PC-3 (cell line): Measurements from ENCODE around the gene EIF4A2. TPM values are rescaled to one million over a fixed set of nuclear protein-coding genes. Genes with fewer than 3 reads are reported as not detected.

ENCODE experiments used
- ATAC-seq: fragments of 200-7000 bp; cut with Tn5 transposase; 2 replicates; pipeline ENCODE4 v1.9.1; 2020; ENCODE audit warnings: mild to moderate bottlenecking, moderate library complexity
- BruUV-seq: library from RNA; stranded (reverse); fragments of 400-500 nt; replicated peaks from 2 replicates; lab custom pipeline; 2021; lab: Mats Ljungman, UMichigan
- CTCF ChIA-PET: fragments of 300-600 bp; sonication (Branson Sonifier 250); formaldehyde crosslinking; loops from one replicate; lab custom pipeline; 2022; ENCODE audit warnings: antibody characterized with exemption; lab: Charles Lee
- POLR2A ChIA-PET: fragments of 300-600 bp; sonication (Branson Sonifier 250); formaldehyde crosslinking; loops from one replicate; lab custom pipeline; 2022; ENCODE audit warnings: antibody characterized with exemption; ENCODE audit not compliant: unreplicated experiment; lab: Charles Lee
- DNase-seq: peaks from one replicate; pipeline ENCODE4 v3.0.0-alpha.2; 2015
- H2AFZ ChIP-seq: fragments of 300-600 bp; sonication (generic); 2 replicates; pipeline ENCODE4 v1.6.0; 2016; ENCODE audit warnings: antibody characterized with exemption, low read length
- H3F3A ChIP-seq: fragments of 300-600 bp; sonication (generic); one replicate; pipeline ENCODE4 v1.6.0; 2017; ENCODE audit warnings: antibody characterized with exemption, low read length, control low read depth, mild to moderate bottlenecking; ENCODE audit not compliant: unreplicated experiment
- H3K27ac ChIP-seq: fragments of 300-600 bp; sonication (generic); 2 replicates; pipeline ENCODE4 v1.5.1; 2016; ENCODE audit warnings: mild to moderate bottlenecking, low read length
- H3K27me3 ChIP-seq: fragments of 300-600 bp; sonication (generic); 2 replicates; pipeline ENCODE4 v1.6.1; 2016; ENCODE audit warnings: low read length, mixed read lengths
- H3K36me3 ChIP-seq: fragments of 300-600 bp; sonication (generic); 2 replicates; pipeline ENCODE4 v1.6.1; 2016; ENCODE audit warnings: low read depth, mixed run types, low read length, mixed read lengths
- H3K4me1 ChIP-seq: fragments of 300-600 bp; sonication (generic); 2 replicates; pipeline ENCODE4 v1.5.1; 2016; ENCODE audit warnings: low read length; ENCODE audit not compliant: insufficient read depth
- H3K4me2 ChIP-seq: fragments of 300-600 bp; sonication (generic); 2 replicates; pipeline ENCODE4 v1.6.0; 2016; ENCODE audit warnings: low read length
- H3K4me3 ChIP-seq: fragments of 300-600 bp; sonication (generic); 2 replicates; pipeline ENCODE4 v1.5.1; 2016; ENCODE audit warnings: mild to moderate bottlenecking, low read length, mixed read lengths
- H3K79me2 ChIP-seq: fragments of 300-600 bp; sonication (generic); 2 replicates; pipeline ENCODE4 v1.6.1; 2017; ENCODE audit warnings: low read length, mixed read lengths
- H3K9ac ChIP-seq: fragments of 300-600 bp; sonication (generic); 2 replicates; pipeline ENCODE4 v1.6.0; 2016; ENCODE audit warnings: mild to moderate bottlenecking, low read length
- H3K9me2 ChIP-seq: fragments of 300-600 bp; sonication (generic); replicated peaks from 2 replicates; pipeline ENCODE4 v1.6.1; 2016; ENCODE audit warnings: mixed run types, low read length, mixed read lengths
- H3K9me3 ChIP-seq: fragments of 300-600 bp; sonication (generic); 2 replicates; pipeline ENCODE4 v1.6.1; 2016; ENCODE audit warnings: low read length, mixed read lengths
- H4K20me1 ChIP-seq: fragments of 300-600 bp; sonication (generic); 2 replicates; pipeline ENCODE4 v1.6.1; 2016; ENCODE audit warnings: low read length, mixed read lengths
- EZH2 ChIP-seq: fragments of 300-600 bp; sonication (generic); IDR thresholded peaks from one replicate; pipeline ENCODE4 v1.6.1; 2017; ENCODE audit warnings: antibody characterized with exemption, mild to moderate bottlenecking, low read length; ENCODE audit not compliant: unreplicated experiment
- EZH2phosphoT487 ChIP-seq: fragments of 300-600 bp; sonication (generic); IDR thresholded peaks from 2 replicates; pipeline ENCODE4 v1.6.1; 2018; ENCODE audit warnings: mild to moderate bottlenecking, antibody characterized with exemption, low read length, borderline replicate concordance
- intact Hi-C: fragments of 100-400 bp; cut with micrococcal nuclease; formaldehyde crosslinking; loops from 2 replicates; pipeline ENCODE4 v1.9.0; 2023
- total RNA-seq: library from RNA; depleted of rRNA; stranded (reverse); fragments of >200 nt; gene quantifications from 2 replicates; pipeline ENCODE4 v1.2.3, GENCODE V29; 2014
- TF ChIP-seq, protein P1 (sequence below): fragments of 300-600 bp; sonication (generic); conservative IDR thresholded peaks from 2 replicates; pipeline ENCODE4 v1.5.1; 2017; ENCODE audit warnings: antibody characterized with exemption, low read depth, mild to moderate bottlenecking, low read length

The EIF4A2 gene
- total RNA-seq, 1 experiment from 2014 or later = 233 TPM

DNA sequence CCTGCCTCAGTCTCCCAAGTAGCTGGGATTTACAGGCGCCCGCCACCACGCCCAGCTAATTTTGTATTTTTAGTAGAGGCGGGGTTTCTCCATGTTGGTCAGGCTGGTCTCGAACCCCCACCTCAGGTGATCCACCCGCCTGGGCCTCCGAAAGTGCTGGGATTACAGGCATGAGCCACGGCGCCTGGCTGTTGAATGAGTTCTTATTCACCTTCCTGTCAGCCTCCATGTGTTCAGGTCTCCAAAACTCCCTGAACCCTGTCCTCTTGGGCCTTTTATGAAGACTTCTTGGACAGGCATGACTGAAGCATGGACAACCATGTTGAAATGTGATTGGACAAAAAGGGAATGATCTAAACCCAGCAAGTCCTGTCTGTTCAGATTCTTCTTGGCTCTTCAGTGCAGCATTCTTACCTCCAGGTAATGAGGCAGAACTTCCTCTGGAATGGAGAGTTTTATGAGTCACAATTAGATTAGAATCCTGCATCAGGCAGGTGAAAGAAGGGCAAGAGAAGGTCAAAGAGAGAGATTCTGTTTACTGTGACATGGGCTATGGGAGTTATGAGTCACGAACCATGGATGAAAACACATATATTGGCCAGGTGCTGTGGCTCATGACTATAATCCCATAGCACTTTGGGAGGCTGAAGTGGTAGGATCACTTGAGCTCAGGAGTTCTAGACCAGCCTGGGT, 23.1 kb upstream of the EIF4A2 start:
- Histone ChIP-seq H3K27me3 (no peaks in the 10 kb centered on the region), H3K27ac (peak overlapping the region; percentile 59), H3K9me3 (no peaks in the 10 kb centered on the region), H3K4me1 (peaks cover 6% of the 10 kb centered on the region; the same call in 1 of the 2 replicates), H3K36me3 (no peaks in the 10 kb centered on the region), H3K4me3 (no peak overlapping the region), H3K79me2 (no peaks in the 10 kb centered on the region), H3F3A (no peaks in the 10 kb centered on the region), H4K20me1 (no peaks in the 10 kb centered on the region), H3K9me2 (no peaks in the 10 kb centered on the region), H2AFZ (no peak overlapping the region), H3K4me2 (no peak overlapping the region), H3K9ac (no peak overlapping the region)
- no TSS peak for BruUV-seq
- ChIA-PET POLR2A (no interaction called here), CTCF (no interaction called here)
- peak; percentile 74 for ATAC-seq
- peak; percentile 94 for DNase-seq
- intact Hi-C loops = no loop called here
- TF ChIP-seq EZH2 (no peak), EZH2phosphoT487 (no peak)
- TF ChIP-seq, protein P1, sequence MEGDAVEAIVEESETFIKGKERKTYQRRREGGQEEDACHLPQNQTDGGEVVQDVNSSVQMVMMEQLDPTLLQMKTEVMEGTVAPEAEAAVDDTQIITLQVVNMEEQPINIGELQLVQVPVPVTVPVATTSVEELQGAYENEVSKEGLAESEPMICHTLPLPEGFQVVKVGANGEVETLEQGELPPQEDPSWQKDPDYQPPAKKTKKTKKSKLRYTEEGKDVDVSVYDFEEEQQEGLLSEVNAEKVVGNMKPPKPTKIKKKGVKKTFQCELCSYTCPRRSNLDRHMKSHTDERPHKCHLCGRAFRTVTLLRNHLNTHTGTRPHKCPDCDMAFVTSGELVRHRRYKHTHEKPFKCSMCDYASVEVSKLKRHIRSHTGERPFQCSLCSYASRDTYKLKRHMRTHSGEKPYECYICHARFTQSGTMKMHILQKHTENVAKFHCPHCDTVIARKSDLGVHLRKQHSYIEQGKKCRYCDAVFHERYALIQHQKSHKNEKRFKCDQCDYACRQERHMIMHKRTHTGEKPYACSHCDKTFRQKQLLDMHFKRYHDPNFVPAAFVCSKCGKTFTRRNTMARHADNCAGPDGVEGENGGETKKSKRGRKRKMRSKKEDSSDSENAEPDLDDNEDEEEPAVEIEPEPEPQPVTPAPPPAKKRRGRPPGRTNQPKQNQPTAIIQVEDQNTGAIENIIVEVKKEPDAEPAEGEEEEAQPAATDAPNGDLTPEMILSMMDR = no peak

DNA sequence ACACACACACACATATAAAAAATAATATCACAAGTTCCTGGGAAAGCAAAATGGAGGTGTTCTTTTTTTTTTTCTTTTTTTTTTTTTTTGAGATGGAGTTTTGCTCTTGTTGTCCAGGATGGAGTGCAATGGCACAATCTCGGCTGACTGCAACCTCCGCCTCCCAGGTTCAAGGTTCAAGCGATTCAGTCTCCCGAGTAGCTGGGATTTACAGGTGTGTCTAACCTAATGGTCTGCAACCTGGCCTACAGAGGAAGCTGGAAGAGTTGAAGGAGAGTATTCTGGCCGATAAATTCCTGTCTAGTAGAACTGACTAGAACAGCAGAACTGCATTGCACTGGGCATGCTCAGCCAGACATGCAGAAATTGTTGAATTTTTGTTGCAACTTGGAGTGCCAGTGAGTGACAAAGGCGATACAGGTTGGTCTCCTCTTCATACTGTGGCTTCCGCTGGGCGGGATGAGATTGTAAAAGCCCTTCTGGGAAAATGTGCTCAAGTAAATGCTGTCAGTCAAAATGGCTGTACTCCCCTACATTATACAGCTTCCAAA, 22.4 kb upstream of the EIF4A2 start:
- Histone ChIP-seq H3K9ac (no peak overlapping the region), H3K9me3 (no peaks in the 10 kb centered on the region), H3K4me3 (no peak overlapping the region), H3K4me1 (peaks cover 6% of the 10 kb centered on the region; the same call in 1 of the 2 replicates), H3K27ac (no peak overlapping the region), H2AFZ (no peak overlapping the region), H3K4me2 (no peak overlapping the region), H3K36me3 (no peaks in the 10 kb centered on the region), H4K20me1 (no peaks in the 10 kb centered on the region), H3K79me2 (no peaks in the 10 kb centered on the region), H3K27me3 (no peaks in the 10 kb centered on the region), H3K9me2 (no peaks in the 10 kb centered on the region), H3F3A (no peaks in the 10 kb centered on the region)
- ATAC-seq (no peak), DNase-seq (no peak)
- ChIA-PET POLR2A (no interaction called here), CTCF (no interaction called here)
- no peak for TF ChIP-seq EZH2
- intact Hi-C loops = no loop called here
- BruUV-seq = no TSS peak

DNA sequence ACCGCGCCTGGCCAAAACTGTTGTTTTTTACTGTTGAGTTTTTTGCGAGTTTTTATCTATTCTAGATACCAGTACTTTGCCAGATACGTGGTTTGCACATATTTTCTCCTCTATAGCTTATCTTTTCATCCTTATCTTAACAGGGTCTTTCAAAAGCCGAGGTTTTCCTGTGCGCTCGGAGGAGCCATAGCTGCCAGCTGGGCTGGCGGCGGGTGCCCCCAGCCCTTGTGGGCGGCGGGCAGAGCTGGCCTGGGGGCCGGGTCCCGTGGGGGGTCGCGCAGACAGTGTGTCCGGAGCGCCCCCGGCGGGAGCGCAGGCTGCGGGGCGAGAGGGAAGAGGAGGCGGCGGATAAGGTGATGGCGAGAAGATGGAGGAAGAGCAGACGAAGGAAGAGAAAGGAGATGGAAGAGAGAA, 11.1 kb upstream of the EIF4A2 start:
- no peaks in the 10 kb centered on the region for H4K20me1 ChIP-seq
- POLR2A ChIA-PET = no interaction called here
- no peak for TF ChIP-seq EZH2
- TF ChIP-seq, protein P1 = no peak
- no peaks in the 10 kb centered on the region for H3K79me2 ChIP-seq
- ATAC-seq (no peak), DNase-seq (no peak)
- no peak overlapping the region for H2AFZ ChIP-seq
- no peaks in the 10 kb centered on the region for H3K4me1 ChIP-seq
- H3K36me3 ChIP-seq = no peaks in the 10 kb centered on the region
- H3K4me3 ChIP-seq = no peak overlapping the region
- no peak overlapping the region for H3K27ac ChIP-seq
- intact Hi-C loops = no loop called here
- CTCF ChIA-PET = no interaction called here
- H3K27me3 ChIP-seq = no peaks in the 10 kb centered on the region
- BruUV-seq = no TSS peak
- no peaks in the 10 kb centered on the region for H3F3A ChIP-seq
- H3K9ac ChIP-seq = no peak overlapping the region
- H3K9me3 ChIP-seq = no peaks in the 10 kb centered on the region
- no peak overlapping the region for H3K4me2 ChIP-seq
- no peaks in the 10 kb centered on the region for H3K9me2 ChIP-seq
